Kidney (tissue), 14 donors: ENCODE measurements around the gene STAG1. TPM values are rescaled to one million over a fixed set of nuclear protein-coding genes. Genes with fewer than 3 reads are reported as not detected.
"Not testable (repeated sequence)": the region's sequence is repeated elsewhere in the genome, so short reads cannot be mapped to it uniquely, and the experiment has no call there.

ENCODE experiments used
- DNase-seq, 5 donors: peaks; one replicate each; pipeline ENCODE4 v3.0.0-alpha.2; 2013 to 2020
- FAIRE-seq: peaks from 2 replicates; lab custom pipeline; 2012; peaks lifted over from hg19 to GRCh38; lab: Jason Lieb, UNC
- H3K27ac ChIP-seq, 2 donors: one replicate each; pipeline ENCODE4 v1.7.0; 2013; ENCODE audit warnings: low read depth in 2 of 2, low read length in 2 of 2, inconsistent platforms in 1 of 2
- H3K27me3 ChIP-seq: one replicate; pipeline ENCODE4 v1.7.1; 2013; ENCODE audit warnings: low read length, inconsistent platforms; ENCODE audit not compliant: control insufficient read depth, insufficient read depth
- H3K36me3 ChIP-seq, 3 donors: one replicate each; pipeline versions ENCODE4 v1.7.0 to v1.7.1; 2013; ENCODE audit warnings: low read length in 3 of 3, control low read depth in 1 of 3, inconsistent platforms in 1 of 3; ENCODE audit not compliant: insufficient read depth in 3 of 3, control insufficient read depth in 2 of 3
- H3K4me1 ChIP-seq, 3 donors: one replicate each; pipeline versions ENCODE4 v1.7.0 to v1.7.1; 2013; ENCODE audit warnings: low read length in 3 of 3, inconsistent platforms in 1 of 3, low read depth in 1 of 3; ENCODE audit not compliant: control insufficient read depth in 2 of 3, insufficient read depth in 2 of 3
- H3K4me3 ChIP-seq, 3 donors: one replicate each; pipeline versions ENCODE4 v1.7.0 to v1.8.1; 2013; ENCODE audit warnings: low read length in 3 of 3, control low read depth in 1 of 3, inconsistent platforms in 1 of 3
- H3K9ac ChIP-seq, 3 donors: one replicate each; pipeline versions ENCODE4 v1.7.0 to v1.7.1; 2013; ENCODE audit warnings: low read length in 3 of 3, control low read depth in 1 of 3, inconsistent platforms in 1 of 3
- H3K9me3 ChIP-seq, 3 donors: one replicate each; pipeline versions ENCODE4 v1.7.0 to v1.7.1; 2013; ENCODE audit warnings: low read length in 3 of 3, control low read depth in 1 of 3, inconsistent platforms in 1 of 3; ENCODE audit not compliant: control insufficient read depth in 2 of 3, insufficient read depth in 1 of 3
- intact Hi-C: fragments of 100-400 bp; cut with DNase I; formaldehyde crosslinking; loops from one replicate; pipeline ENCODE4 v1.11.1; 2022
- polyA plus RNA-seq: library from polyadenylated mRNA; stranded (reverse); fragments of 350-450 nt; fragmentation: Illumina TruSeq; extraction: RNeasy Lipid Tissue Mini Kit (QIAGEN cat#74804); gene quantifications from one replicate; pipeline ENCODE4 v1.2.3, GENCODE V29; 2014; ENCODE audit warnings: low read depth, low replicate concordance; ENCODE audit not compliant: insufficient read depth
- total RNA-seq: library from RNA; stranded (reverse); fragmentation: NEBNext Ultra II Directional; extraction: Animal tissue kit (Norgen Biotek cat#: 25700); gene quantifications from one replicate; pipeline ENCODE4 v1.2.1, GENCODE V29; 2021
- TF ChIP-seq, protein P1 (sequence below): IDR thresholded peaks from 3 replicates; pipeline ENCODE4 v1.5.1; 2012; ENCODE audit warnings: mild to moderate bottlenecking, moderate library complexity, borderline replicate concordance; ENCODE audit not compliant: insufficient read depth; ENCODE audit errors: extremely low read depth
- donor health status: control.
- donor health status: control.
- donor health status: control.
- donor health status: control.
- donor health status: control.
- donor health status: DM: yes; HTN: yes; CAD: no.
- donor health status: Normal renal cell carcinoma (clear cell type).

STAG1 gene
- total and polyA plus RNA-seq, 2 donors from 2014 or later, result 7.8 to 49.9 TPM

DNA sequence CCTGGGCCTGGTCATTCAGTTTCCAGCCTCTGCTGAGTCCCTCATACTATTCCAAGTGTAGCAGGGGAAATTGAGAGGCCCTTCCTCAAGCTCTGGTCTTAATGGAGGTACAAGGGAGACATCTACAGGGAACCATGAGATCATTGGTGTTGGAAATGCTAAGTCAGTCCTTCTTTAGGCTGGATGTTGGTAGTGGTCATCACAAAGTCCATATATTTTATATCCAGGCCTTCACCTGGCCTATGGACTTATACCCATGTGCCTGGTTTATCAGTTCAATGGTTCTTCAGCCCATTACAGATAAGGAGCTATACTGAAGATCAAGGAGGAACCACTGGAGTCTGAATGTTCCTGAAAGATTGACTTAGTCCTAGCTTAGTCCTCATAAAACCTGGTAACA lies 135.0 kb downstream of the STAG1 start:
- intact Hi-C loops, result no loop called here
- Histone ChIP-seq H3K9ac (no peak overlapping the region), H3K9me3 (no peaks in the 10 kb centered on the region), H3K27me3 (no peaks in the 10 kb centered on the region), H3K36me3 (no peaks in the 10 kb centered on the region), H3K27ac (no peak overlapping the region), H3K4me1 (peaks cover 0 to 8% (median 0%) of the 10 kb centered on the region in 3 donors), H3K4me3 (no peak overlapping the region)
- TF ChIP-seq, protein P1, sequence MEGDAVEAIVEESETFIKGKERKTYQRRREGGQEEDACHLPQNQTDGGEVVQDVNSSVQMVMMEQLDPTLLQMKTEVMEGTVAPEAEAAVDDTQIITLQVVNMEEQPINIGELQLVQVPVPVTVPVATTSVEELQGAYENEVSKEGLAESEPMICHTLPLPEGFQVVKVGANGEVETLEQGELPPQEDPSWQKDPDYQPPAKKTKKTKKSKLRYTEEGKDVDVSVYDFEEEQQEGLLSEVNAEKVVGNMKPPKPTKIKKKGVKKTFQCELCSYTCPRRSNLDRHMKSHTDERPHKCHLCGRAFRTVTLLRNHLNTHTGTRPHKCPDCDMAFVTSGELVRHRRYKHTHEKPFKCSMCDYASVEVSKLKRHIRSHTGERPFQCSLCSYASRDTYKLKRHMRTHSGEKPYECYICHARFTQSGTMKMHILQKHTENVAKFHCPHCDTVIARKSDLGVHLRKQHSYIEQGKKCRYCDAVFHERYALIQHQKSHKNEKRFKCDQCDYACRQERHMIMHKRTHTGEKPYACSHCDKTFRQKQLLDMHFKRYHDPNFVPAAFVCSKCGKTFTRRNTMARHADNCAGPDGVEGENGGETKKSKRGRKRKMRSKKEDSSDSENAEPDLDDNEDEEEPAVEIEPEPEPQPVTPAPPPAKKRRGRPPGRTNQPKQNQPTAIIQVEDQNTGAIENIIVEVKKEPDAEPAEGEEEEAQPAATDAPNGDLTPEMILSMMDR, result no peak
- FAIRE-seq (no peak), DNase-seq (no peak)

DNA sequence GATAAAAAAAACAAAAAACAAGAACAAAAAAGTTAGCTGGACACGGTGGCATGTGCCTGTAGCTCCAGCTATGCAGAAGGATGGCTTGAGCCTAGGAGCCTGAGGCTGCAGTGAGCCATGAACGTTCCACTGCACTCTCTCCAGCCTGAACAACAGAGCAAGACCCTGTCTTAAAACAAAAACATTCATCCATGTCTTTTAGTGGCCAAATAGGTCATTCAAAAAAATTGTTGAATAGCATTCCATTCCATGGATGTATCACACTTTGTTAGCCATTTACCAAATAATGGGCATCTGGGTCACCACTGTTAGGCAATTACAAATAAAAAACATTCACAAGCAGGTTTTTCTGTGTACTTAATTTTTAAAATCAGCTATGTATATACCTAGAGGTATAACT lies 139.7 kb downstream of the STAG1 start:
- no peak for DNase-seq
- no peak overlapping the region for H3K4me3 ChIP-seq
- no peak overlapping the region for H3K9ac ChIP-seq
- H3K27me3 ChIP-seq, result no peaks in the 10 kb centered on the region
- peaks cover 0 to 7% (median 0%) of the 10 kb centered on the region in 3 donors for H3K4me1 ChIP-seq
- intact Hi-C loops, result no loop called here
- H3K27ac ChIP-seq, result no peak overlapping the region
- no peaks in the 10 kb centered on the region for H3K9me3 ChIP-seq
- FAIRE-seq, result no peak
- peaks cover 0 to 3% (median 0%) of the 10 kb centered on the region in 3 donors for H3K36me3 ChIP-seq
- TF ChIP-seq, protein P1, result no peak

DNA sequence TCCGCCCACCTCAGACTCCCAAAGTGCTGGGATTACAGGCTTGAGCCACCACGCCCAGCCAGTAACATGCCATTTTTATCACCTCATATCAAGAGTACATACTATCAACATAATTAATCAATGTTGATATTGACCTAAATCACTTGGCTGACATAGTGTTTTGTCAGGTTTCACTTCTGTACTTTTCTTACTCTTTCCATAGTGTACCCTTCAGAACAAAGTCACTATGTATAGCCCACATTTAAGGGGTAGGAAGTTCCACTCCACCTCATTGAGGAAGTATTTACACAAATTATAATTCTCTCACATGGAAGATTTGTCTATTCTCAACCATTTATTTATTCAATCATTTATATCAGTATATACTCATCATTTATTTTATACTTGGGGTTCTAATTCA lies 145.2 kb downstream of the STAG1 start:
- no peaks in the 10 kb centered on the region for H3K9me3 ChIP-seq
- H3K4me1 ChIP-seq, result no peaks in the 10 kb centered on the region
- H3K9ac ChIP-seq, result no peak overlapping the region
- no peaks in the 10 kb centered on the region for H3K27me3 ChIP-seq
- DNase-seq, result no peak
- TF ChIP-seq, protein P1, result no peak
- no peak for FAIRE-seq
- intact Hi-C loops, result no loop called here
- peaks cover 0 to 6% (median 0%) of the 10 kb centered on the region in 3 donors for H3K36me3 ChIP-seq
- H3K27ac ChIP-seq, result no peak overlapping the region
- no peak overlapping the region for H3K4me3 ChIP-seq

DNA sequence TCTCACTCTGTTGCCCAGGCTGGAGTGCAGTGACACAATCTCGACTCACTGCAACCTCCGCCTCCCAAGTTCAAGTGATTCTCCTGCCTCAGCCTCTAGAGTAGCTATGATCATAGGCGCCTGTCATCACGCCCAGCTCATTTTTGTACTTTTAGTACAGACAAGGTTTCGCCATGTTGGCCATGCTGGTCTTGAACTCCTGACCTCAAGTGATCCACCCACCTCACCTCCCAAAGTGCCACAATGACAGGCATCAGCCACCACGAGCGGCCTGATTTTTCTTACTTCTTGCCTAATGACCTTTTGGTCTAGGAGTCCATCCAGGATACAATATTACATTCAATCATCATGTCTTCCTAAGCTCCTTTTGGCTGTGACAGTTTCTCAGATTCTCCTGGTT lies 146.0 kb downstream of the STAG1 start:
- H3K27me3 ChIP-seq, H3K9ac ChIP-seq, H3K4me1 ChIP-seq, H3K36me3 ChIP-seq, H3K4me3 ChIP-seq, H3K9me3 ChIP-seq, DNase-seq, intact Hi-C loops, H3K27ac ChIP-seq, FAIRE-seq: not testable (repeated sequence)
